HCT116 (cell line): ENCODE measurements around the gene ATP11B. TPM values are rescaled to one million over a fixed set of nuclear protein-coding genes. Genes with fewer than 3 reads are reported as not detected.

Source experiments
- ATAC-seq: fragments of 200-7000 bp; cut with Tn5 transposase; 2 replicates; pipeline ENCODE4 v1.9.1; 2020; ENCODE audit warnings: mild to moderate bottlenecking, moderate library complexity
- BruUV-seq: library from RNA; stranded (reverse); fragments of 400-500 nt; replicated peaks from 2 replicates; lab custom pipeline; 2021; lab: Mats Ljungman, UMichigan
- CTCF ChIA-PET: fragments of 300-600 bp; sonication (Branson Sonifier 250); formaldehyde crosslinking; loops from one replicate; lab custom pipeline; 2021; ENCODE audit warnings: antibody characterized with exemption; lab: Charles Lee
- POLR2A ChIA-PET: fragments of 300-600, 350-600 bp; sonication (Branson Sonifier 250); formaldehyde crosslinking; loops from one replicate; lab custom pipeline; 2021; ENCODE audit warnings: antibody characterized with exemption; lab: Charles Lee
- RAD21 ChIA-PET, 2 experiments: fragments of 300-600 bp; sonication (Branson Sonifier 250); formaldehyde crosslinking; loops; one replicate each; lab custom pipeline; 2023; ENCODE audit warnings: low total read pairs in 2 of 2; ENCODE audit not compliant: uncharacterized antibody in 2 of 2, unreplicated experiment in 2 of 2, low non-redundant PET in 1 of 2; lab: Charles Lee
- DNase-seq: peaks from one replicate; pipeline ENCODE4 v3.0.0-alpha.2; 2010; ENCODE audit warnings: low read depth, low spot score
- H2AFZ ChIP-seq: fragments of 200-600 bp; shearing (Covaris generic), sonication (generic); 2 replicates; pipeline ENCODE4 v1.6.1; 2017; ENCODE audit warnings: low read depth, mixed run types, mixed read lengths, antibody characterized with exemption, low read length; ENCODE audit not compliant: poor library complexity, severe bottlenecking
- H3K27ac ChIP-seq: 2 replicates; pipeline ENCODE4 v1.5.1; 2012; ENCODE audit warnings: low read depth, low read length
- H3K27me3 ChIP-seq: fragments of 200-600 bp; sonication (generic); 2 replicates; pipeline ENCODE4 v1.6.1; 2016; ENCODE audit warnings: mixed run types, low read length, mixed read lengths; ENCODE audit not compliant: insufficient read depth
- H3K36me3 ChIP-seq, 2 experiments: fragments of 200-500 bp in 1 of 2; fragments of 200-600 bp in 1 of 2; sonication (Bioruptor generic) in 1 of 2; sonication (generic) in 1 of 2; 2 replicates each; pipeline versions ENCODE4 v1.5.1 to v1.6.1; 2014 to 2016; ENCODE audit warnings: low read length in 2 of 2, inconsistent platforms in 1 of 2, mixed read lengths in 1 of 2, mixed run types in 1 of 2; ENCODE audit not compliant: insufficient read depth in 2 of 2, control insufficient read depth in 1 of 2
- H3K4me1 ChIP-seq, 2 experiments: fragments of 200-600 bp in 1 of 2; sonication (generic) in 1 of 2; 2 replicates each; pipeline versions ENCODE4 v1.5.1 to v1.6.1; 2012 to 2017; ENCODE audit warnings: low read length in 2 of 2, inconsistent platforms in 1 of 2, mild to moderate bottlenecking in 1 of 2, mixed read lengths in 1 of 2, mixed run types in 1 of 2, moderate library complexity in 1 of 2; ENCODE audit not compliant: insufficient read depth in 2 of 2, control insufficient read depth in 1 of 2
- H3K4me2 ChIP-seq: fragments of 200-600 bp; sonication (generic); 2 replicates; pipeline ENCODE4 v1.6.1; 2017; ENCODE audit warnings: mixed run types, low read length, mixed read lengths
- H3K4me3 ChIP-seq, 2 experiments: fragments of 200-600 bp in 1 of 2; sonication (generic) in 1 of 2; replicated peaks in 1 of 2; 2 replicates each; pipeline ENCODE4 v1.5.1; 2011 to 2016; ENCODE audit warnings: low read length in 2 of 2, control low read depth in 1 of 2, low read depth in 1 of 2, mild to moderate bottlenecking in 1 of 2, mixed read lengths in 1 of 2, mixed run types in 1 of 2
- H3K79me2 ChIP-seq: fragments of 200-600 bp; sonication (generic); 2 replicates; pipeline ENCODE4 v1.6.1; 2017; ENCODE audit warnings: mild to moderate bottlenecking, mixed run types, low read length, moderate library complexity, mixed read lengths; ENCODE audit not compliant: insufficient read depth
- H3K9ac ChIP-seq: fragments of 200-600 bp; sonication (generic); 2 replicates; pipeline ENCODE4 v1.6.1; 2016; ENCODE audit warnings: low read length, mixed read lengths
- H3K9me2 ChIP-seq: fragments of 200-600 bp; sonication (generic), shearing (Covaris generic); 2 replicates; pipeline ENCODE4 v1.6.1; 2017; ENCODE audit warnings: mixed run types, mild to moderate bottlenecking, moderate library complexity; ENCODE audit not compliant: insufficient read depth
- H3K9me3 ChIP-seq, 2 experiments: fragments of 200-500 bp in 1 of 2; fragments of 200-600 bp in 1 of 2; sonication (Bioruptor generic) in 1 of 2; sonication (generic) in 1 of 2; 2 replicates each; pipeline ENCODE4 v1.6.1; 2014 to 2017; ENCODE audit warnings: low read length in 2 of 2, mixed read lengths in 2 of 2, inconsistent platforms in 1 of 2, low read depth in 1 of 2, mild to moderate bottlenecking in 1 of 2, mixed run types in 1 of 2, moderate library complexity in 1 of 2; ENCODE audit not compliant: control insufficient read depth in 1 of 2, insufficient read depth in 1 of 2
- H4K20me1 ChIP-seq: fragments of 200-600 bp; sonication (generic), shearing (Covaris generic); 2 replicates; pipeline ENCODE4 v1.6.1; 2017; ENCODE audit warnings: mixed run types, mild to moderate bottlenecking, moderate library complexity; ENCODE audit not compliant: insufficient read depth
- CBX3 ChIP-seq: IDR thresholded peaks from 2 replicates; pipeline ENCODE4 v1.6.1; 2012; ENCODE audit warnings: low read depth
- ELF1 ChIP-seq: IDR thresholded peaks from 2 replicates; pipeline ENCODE4 v1.6.1; 2012; ENCODE audit warnings: low read depth, borderline replicate concordance
- POLR2A ChIP-seq: IDR thresholded peaks from 2 replicates; pipeline ENCODE4 v1.7.0; 2011; ENCODE audit warnings: borderline replicate concordance; ENCODE audit not compliant: insufficient read depth, insufficient read length; ENCODE audit errors: extremely low read depth
- RAD21 ChIP-seq: IDR thresholded peaks from 2 replicates; pipeline ENCODE4 v1.6.1; 2012; ENCODE audit warnings: low read depth, mild to moderate bottlenecking
- TCF7L2 ChIP-seq: IDR thresholded peaks from 2 replicates; pipeline ENCODE4 v1.7.0; 2011; ENCODE audit warnings: borderline replicate concordance, inconsistent platforms; ENCODE audit not compliant: insufficient read depth, insufficient read length; ENCODE audit errors: extremely low read depth
- YY1 ChIP-seq: IDR thresholded peaks from 2 replicates; pipeline ENCODE4 v1.6.1; 2011; ENCODE audit warnings: low read length, low read depth, moderate library complexity, mild to moderate bottlenecking; ENCODE audit not compliant: insufficient replicate concordance; ENCODE audit errors: extremely low read depth
- ZFX ChIP-seq: fragments of 450-650 bp; IDR thresholded peaks from 2 replicates; pipeline ENCODE4 v1.6.1; 2017
- ZNF274 ChIP-seq: fragments of 200-500 bp; sonication (Bioruptor generic); IDR thresholded peaks from 2 replicates; pipeline ENCODE4 v1.6.1; 2014; ENCODE audit warnings: mild to moderate bottlenecking, low read depth, low read length, inconsistent platforms
- intact Hi-C: fragments of 100-400 bp; cut with micrococcal nuclease; formaldehyde crosslinking; loops from 2 replicates; pipeline ENCODE4 v1.10.0; 2022
- total RNA-seq: library from RNA; stranded (reverse); gene quantifications from one replicate; pipeline ENCODE4 v1.2.1, GENCODE V29; 2021; ENCODE audit not compliant: unreplicated experiment
- TF ChIP-seq, protein P1 (sequence below): IDR thresholded peaks from 2 replicates; pipeline ENCODE4 v1.6.1; 2011; ENCODE audit warnings: mild to moderate bottlenecking, low read length, moderate library complexity; ENCODE audit not compliant: insufficient replicate concordance; ENCODE audit errors: extremely low read depth
- TF ChIP-seq, protein P2 (sequence below): IDR thresholded peaks from 2 replicates; pipeline ENCODE4 v1.6.1; 2012
- TF ChIP-seq, protein P3 (sequence below): IDR thresholded peaks from 2 replicates; pipeline ENCODE4 v1.6.1; 2012
- TF ChIP-seq, protein P4 (sequence below), 3 experiments: fragments of 200-600 bp in 1 of 3; sonication (generic) in 1 of 3; IDR thresholded peaks in 2 of 3; conservative IDR thresholded peaks in 1 of 3; 2 replicates each; pipeline ENCODE4 v1.5.1; 2012 to 2017; ENCODE audit warnings: low read depth in 2 of 3, low read length in 2 of 3, antibody characterized with exemption in 1 of 3, borderline replicate concordance in 1 of 3, control low read depth in 1 of 3, mild to moderate bottlenecking in 1 of 3, mixed read lengths in 1 of 3, mixed run types in 1 of 3, moderate library complexity in 1 of 3; ENCODE audit not compliant: insufficient read depth in 1 of 3
- TF ChIP-seq, protein P5 (sequence below): IDR thresholded peaks from 2 replicates; pipeline ENCODE4 v1.6.1; 2012; ENCODE audit warnings: low read depth

ATP11B gene
- total RNA-seq, 1 experiment from 2014 or later = 53.0 TPM

DNA sequence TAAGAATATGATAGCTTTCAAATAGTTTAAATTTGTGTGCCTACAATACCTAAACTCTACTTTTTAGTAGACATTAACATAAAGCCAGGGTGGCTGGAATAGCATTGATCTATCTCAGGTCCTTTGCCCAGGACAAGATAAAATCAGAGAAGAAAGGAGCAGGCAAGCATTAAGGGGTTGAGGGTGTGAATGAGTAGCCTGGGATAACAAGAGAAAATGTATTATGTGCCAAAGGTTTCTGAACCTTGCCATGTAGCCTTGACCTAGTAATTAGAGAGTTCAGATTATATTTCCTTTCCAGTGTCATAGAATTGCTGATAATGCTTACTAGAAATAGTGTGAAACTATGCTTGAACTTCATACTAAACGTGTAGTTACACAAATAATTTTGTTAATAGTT, 22.9 kb downstream of the ATP11B start:
- no peaks in the 10 kb centered on the region for H3K36me3 ChIP-seq
- CTCF ChIA-PET = no interaction called here
- intact Hi-C loops = no loop called here

More for the DNA sequence above, 22.9 kb downstream of the ATP11B start:
- POLR2A ChIA-PET = no interaction called here
- no peak for DNase-seq
- Histone ChIP-seq H3K9ac (no peak overlapping the region), H3K4me1 (no peaks in the 10 kb centered on the region), H4K20me1 (no peaks in the 10 kb centered on the region), H2AFZ (no peak overlapping the region), H3K4me2 (no peak overlapping the region), H3K9me2 (no peaks in the 10 kb centered on the region), H3K9me3 (no peaks in the 10 kb centered on the region), H3K4me3 (no peak overlapping the region), H3K79me2 (peaks cover 41% of the 10 kb centered on the region), H3K27ac (no peak overlapping the region), H3K27me3 (no peaks in the 10 kb centered on the region)
- no TSS peak for BruUV-seq
- ATAC-seq = no peak
- TF ChIP-seq TCF7L2 = no peak
- TF ChIP-seq, protein P1, sequence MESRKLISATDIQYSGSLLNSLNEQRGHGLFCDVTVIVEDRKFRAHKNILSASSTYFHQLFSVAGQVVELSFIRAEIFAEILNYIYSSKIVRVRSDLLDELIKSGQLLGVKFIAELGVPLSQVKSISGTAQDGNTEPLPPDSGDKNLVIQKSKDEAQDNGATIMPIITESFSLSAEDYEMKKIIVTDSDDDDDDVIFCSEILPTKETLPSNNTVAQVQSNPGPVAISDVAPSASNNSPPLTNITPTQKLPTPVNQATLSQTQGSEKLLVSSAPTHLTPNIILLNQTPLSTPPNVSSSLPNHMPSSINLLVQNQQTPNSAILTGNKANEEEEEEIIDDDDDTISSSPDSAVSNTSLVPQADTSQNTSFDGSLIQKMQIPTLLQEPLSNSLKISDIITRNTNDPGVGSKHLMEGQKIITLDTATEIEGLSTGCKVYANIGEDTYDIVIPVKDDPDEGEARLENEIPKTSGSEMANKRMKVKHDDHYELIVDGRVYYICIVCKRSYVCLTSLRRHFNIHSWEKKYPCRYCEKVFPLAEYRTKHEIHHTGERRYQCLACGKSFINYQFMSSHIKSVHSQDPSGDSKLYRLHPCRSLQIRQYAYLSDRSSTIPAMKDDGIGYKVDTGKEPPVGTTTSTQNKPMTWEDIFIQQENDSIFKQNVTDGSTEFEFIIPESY = no peak
- TF ChIP-seq, protein P2, sequence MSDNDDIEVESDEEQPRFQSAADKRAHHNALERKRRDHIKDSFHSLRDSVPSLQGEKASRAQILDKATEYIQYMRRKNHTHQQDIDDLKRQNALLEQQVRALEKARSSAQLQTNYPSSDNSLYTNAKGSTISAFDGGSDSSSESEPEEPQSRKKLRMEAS = no peak
- TF ChIP-seq, protein P3, sequence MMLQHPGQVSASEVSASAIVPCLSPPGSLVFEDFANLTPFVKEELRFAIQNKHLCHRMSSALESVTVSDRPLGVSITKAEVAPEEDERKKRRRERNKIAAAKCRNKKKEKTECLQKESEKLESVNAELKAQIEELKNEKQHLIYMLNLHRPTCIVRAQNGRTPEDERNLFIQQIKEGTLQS = no peak
- TF ChIP-seq, protein P4, sequence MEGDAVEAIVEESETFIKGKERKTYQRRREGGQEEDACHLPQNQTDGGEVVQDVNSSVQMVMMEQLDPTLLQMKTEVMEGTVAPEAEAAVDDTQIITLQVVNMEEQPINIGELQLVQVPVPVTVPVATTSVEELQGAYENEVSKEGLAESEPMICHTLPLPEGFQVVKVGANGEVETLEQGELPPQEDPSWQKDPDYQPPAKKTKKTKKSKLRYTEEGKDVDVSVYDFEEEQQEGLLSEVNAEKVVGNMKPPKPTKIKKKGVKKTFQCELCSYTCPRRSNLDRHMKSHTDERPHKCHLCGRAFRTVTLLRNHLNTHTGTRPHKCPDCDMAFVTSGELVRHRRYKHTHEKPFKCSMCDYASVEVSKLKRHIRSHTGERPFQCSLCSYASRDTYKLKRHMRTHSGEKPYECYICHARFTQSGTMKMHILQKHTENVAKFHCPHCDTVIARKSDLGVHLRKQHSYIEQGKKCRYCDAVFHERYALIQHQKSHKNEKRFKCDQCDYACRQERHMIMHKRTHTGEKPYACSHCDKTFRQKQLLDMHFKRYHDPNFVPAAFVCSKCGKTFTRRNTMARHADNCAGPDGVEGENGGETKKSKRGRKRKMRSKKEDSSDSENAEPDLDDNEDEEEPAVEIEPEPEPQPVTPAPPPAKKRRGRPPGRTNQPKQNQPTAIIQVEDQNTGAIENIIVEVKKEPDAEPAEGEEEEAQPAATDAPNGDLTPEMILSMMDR (IDR thresholded peaks at IDR 0.05 in 2 of 3, conservative IDR thresholded peaks at IDR 0.05 in 1 of 3; ENCODE audit: borderline replicate concordance in 1 of 3, insufficient read depth in 1 of 3, low read depth in 2 of 3, low read length in 2 of 3) = no peak
- no peak for TF ChIP-seq RAD21
- TF ChIP-seq ZFX = no peak
- TF ChIP-seq YY1 = no peak
- TF ChIP-seq POLR2A = no peak
- no peak for TF ChIP-seq ZNF274
- TF ChIP-seq ELF1 = no peak
- TF ChIP-seq CBX3 = no peak
- TF ChIP-seq, protein P5, sequence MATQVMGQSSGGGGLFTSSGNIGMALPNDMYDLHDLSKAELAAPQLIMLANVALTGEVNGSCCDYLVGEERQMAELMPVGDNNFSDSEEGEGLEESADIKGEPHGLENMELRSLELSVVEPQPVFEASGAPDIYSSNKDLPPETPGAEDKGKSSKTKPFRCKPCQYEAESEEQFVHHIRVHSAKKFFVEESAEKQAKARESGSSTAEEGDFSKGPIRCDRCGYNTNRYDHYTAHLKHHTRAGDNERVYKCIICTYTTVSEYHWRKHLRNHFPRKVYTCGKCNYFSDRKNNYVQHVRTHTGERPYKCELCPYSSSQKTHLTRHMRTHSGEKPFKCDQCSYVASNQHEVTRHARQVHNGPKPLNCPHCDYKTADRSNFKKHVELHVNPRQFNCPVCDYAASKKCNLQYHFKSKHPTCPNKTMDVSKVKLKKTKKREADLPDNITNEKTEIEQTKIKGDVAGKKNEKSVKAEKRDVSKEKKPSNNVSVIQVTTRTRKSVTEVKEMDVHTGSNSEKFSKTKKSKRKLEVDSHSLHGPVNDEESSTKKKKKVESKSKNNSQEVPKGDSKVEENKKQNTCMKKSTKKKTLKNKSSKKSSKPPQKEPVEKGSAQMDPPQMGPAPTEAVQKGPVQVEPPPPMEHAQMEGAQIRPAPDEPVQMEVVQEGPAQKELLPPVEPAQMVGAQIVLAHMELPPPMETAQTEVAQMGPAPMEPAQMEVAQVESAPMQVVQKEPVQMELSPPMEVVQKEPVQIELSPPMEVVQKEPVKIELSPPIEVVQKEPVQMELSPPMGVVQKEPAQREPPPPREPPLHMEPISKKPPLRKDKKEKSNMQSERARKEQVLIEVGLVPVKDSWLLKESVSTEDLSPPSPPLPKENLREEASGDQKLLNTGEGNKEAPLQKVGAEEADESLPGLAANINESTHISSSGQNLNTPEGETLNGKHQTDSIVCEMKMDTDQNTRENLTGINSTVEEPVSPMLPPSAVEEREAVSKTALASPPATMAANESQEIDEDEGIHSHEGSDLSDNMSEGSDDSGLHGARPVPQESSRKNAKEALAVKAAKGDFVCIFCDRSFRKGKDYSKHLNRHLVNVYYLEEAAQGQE = no peak
- RAD21 ChIA-PET = no interaction called here
